H9 (cell line): Measurements from ENCODE around the gene HNRNPU. TPM values are rescaled to one million over a fixed set of nuclear protein-coding genes. Genes with fewer than 3 reads are reported as not detected.

Experiments used
- DNase-seq: peaks from one replicate; pipeline ENCODE4 v3.0.0-alpha.2; 2017
- H2AFZ ChIP-seq: one replicate; pipeline ENCODE4 v1.6.1; 2013; ENCODE audit warnings: mild to moderate bottlenecking, low read length, control low read depth, moderate library complexity
- H2AK5ac ChIP-seq: 2 replicates; pipeline ENCODE4 v1.6.1; 2013; ENCODE audit warnings: low read length, control low read depth, mixed read lengths; ENCODE audit not compliant: insufficient read length
- H2BK120ac ChIP-seq: one replicate; pipeline ENCODE4 v1.6.1; 2013; ENCODE audit warnings: low read depth, mild to moderate bottlenecking, low read length, control low read depth, inconsistent platforms; ENCODE audit not compliant: poor library complexity, severe bottlenecking
- H2BK12ac ChIP-seq: 2 replicates; pipeline ENCODE4 v1.6.1; 2013; ENCODE audit warnings: low read length, control low read depth, mixed read lengths, low read depth; ENCODE audit not compliant: insufficient read length
- H2BK15ac ChIP-seq: 2 replicates; pipeline ENCODE4 v1.6.1; 2013; ENCODE audit warnings: low read depth, low read length, control low read depth
- H2BK20ac ChIP-seq: one replicate; pipeline ENCODE4 v1.6.1; 2013; ENCODE audit warnings: low read depth, mild to moderate bottlenecking, low read length, control low read depth, inconsistent platforms; ENCODE audit not compliant: poor library complexity, severe bottlenecking
- H2BK5ac ChIP-seq: 2 replicates; pipeline ENCODE4 v1.6.1; 2013; ENCODE audit warnings: low read length, control low read depth, mixed read lengths; ENCODE audit not compliant: insufficient read length
- H3K14ac ChIP-seq: 2 replicates; pipeline ENCODE4 v1.6.1; 2013; ENCODE audit warnings: low read length, control low read depth; ENCODE audit not compliant: insufficient read depth
- H3K18ac ChIP-seq: 2 replicates; pipeline ENCODE4 v1.6.1; 2013; ENCODE audit warnings: low read depth, mild to moderate bottlenecking, mixed read lengths, low read length, control low read depth; ENCODE audit not compliant: insufficient read length
- H3K23ac ChIP-seq: 2 replicates; pipeline ENCODE4 v1.6.1; 2013; ENCODE audit warnings: low read length, control low read depth, mixed read lengths, low read depth; ENCODE audit not compliant: insufficient read length
- H3K23me2 ChIP-seq: 2 replicates; pipeline ENCODE4 v1.6.1; 2013; ENCODE audit warnings: low read depth, mild to moderate bottlenecking, mixed read lengths, low read length, control low read depth; ENCODE audit not compliant: insufficient read length, poor library complexity, severe bottlenecking
- H3K27ac ChIP-seq: 2 replicates; pipeline ENCODE4 v1.5.1; 2013; ENCODE audit warnings: low read length, control low read depth, mixed read lengths, low read depth; ENCODE audit not compliant: insufficient read length
- H3K27me3 ChIP-seq: 2 replicates; pipeline ENCODE4 v1.6.1; 2013; ENCODE audit warnings: low read length, control low read depth, inconsistent platforms; ENCODE audit not compliant: insufficient read depth
- H3K4ac ChIP-seq: 2 replicates; pipeline ENCODE4 v1.6.1; 2013; ENCODE audit warnings: low read depth, mild to moderate bottlenecking, control low read depth, inconsistent platforms, low read length, moderate library complexity
- H3K4me1 ChIP-seq: 2 replicates; pipeline ENCODE4 v1.6.1; 2013; ENCODE audit warnings: low read length, control low read depth, inconsistent platforms; ENCODE audit not compliant: insufficient read depth
- H3K4me2 ChIP-seq: 2 replicates; pipeline ENCODE4 v1.6.1; 2013; ENCODE audit warnings: low read length, control low read depth, mixed read lengths; ENCODE audit not compliant: insufficient read length, insufficient read depth
- H3K56ac ChIP-seq: 2 replicates; pipeline ENCODE4 v1.6.1; 2013; ENCODE audit warnings: low read depth, mild to moderate bottlenecking, mixed read lengths, low read length, control low read depth; ENCODE audit not compliant: insufficient read length
- H3K79me1 ChIP-seq: 2 replicates; pipeline ENCODE4 v1.6.1; 2013; ENCODE audit warnings: low read depth, mild to moderate bottlenecking, moderate library complexity, low read length, control low read depth, inconsistent platforms; ENCODE audit not compliant: insufficient read depth, poor library complexity, severe bottlenecking
- H3K79me2 ChIP-seq: 2 replicates; pipeline ENCODE4 v1.6.1; 2013; ENCODE audit warnings: low read length, control low read depth, inconsistent platforms; ENCODE audit not compliant: insufficient read depth
- H3K9ac ChIP-seq: 2 replicates; pipeline ENCODE4 v1.6.1; 2013; ENCODE audit warnings: low read length, control low read depth, mixed read lengths; ENCODE audit not compliant: insufficient read length; ENCODE audit errors: extremely low read depth
- H3K9me3 ChIP-seq: one replicate; pipeline ENCODE4 v1.6.1; 2013; ENCODE audit warnings: low read depth, low read length, inconsistent platforms; ENCODE audit not compliant: control insufficient read depth
- H3T11ph ChIP-seq: one replicate; pipeline ENCODE4 v1.6.1; 2013; ENCODE audit warnings: mild to moderate bottlenecking, low read length, control low read depth, inconsistent platforms
- H4K20me1 ChIP-seq: one replicate; pipeline ENCODE4 v1.6.1; 2013; ENCODE audit not compliant: control insufficient read depth, insufficient read length, insufficient read depth
- H4K5ac ChIP-seq: 2 replicates; pipeline ENCODE4 v1.6.1; 2013; ENCODE audit warnings: low read depth, mild to moderate bottlenecking, mixed read lengths, low read length, control low read depth; ENCODE audit not compliant: insufficient read length
- H4K8ac ChIP-seq: replicated peaks from 2 replicates; pipeline ENCODE4 v1.6.1; 2013; ENCODE audit warnings: low read length, control low read depth, mixed read lengths, low read depth; ENCODE audit not compliant: insufficient read length
- H4K91ac ChIP-seq: 2 replicates; pipeline ENCODE4 v1.6.1; 2013; ENCODE audit warnings: low read depth, mild to moderate bottlenecking, moderate library complexity, mixed read lengths, low read length, control low read depth; ENCODE audit not compliant: insufficient read length
- H3K27ac Mint-ChIP-seq, 3 experiments: 2 replicates in 2 of 3; 3 replicates in 1 of 3; pipeline ENCODE4 v1.8.0; 2020 to 2021; ENCODE audit warnings: mixed read lengths in 3 of 3, mild to moderate bottlenecking in 1 of 3, moderate library complexity in 1 of 3
- H3K27me3 Mint-ChIP-seq: 2 replicates; pipeline ENCODE4 v1.8.0; 2021; ENCODE audit warnings: low read depth, mild to moderate bottlenecking, moderate library complexity, mixed read lengths
- H3K36me3 Mint-ChIP-seq, 3 experiments: 2 replicates in 2 of 3; 3 replicates in 1 of 3; pipeline ENCODE4 v1.8.0; 2020 to 2021; ENCODE audit warnings: low read depth in 3 of 3, mixed read lengths in 3 of 3; ENCODE audit not compliant: insufficient read depth in 1 of 3
- H3K4me1 Mint-ChIP-seq, 2 experiments: 2 replicates each; pipeline ENCODE4 v1.8.0; 2020; ENCODE audit warnings: mixed read lengths in 2 of 2
- H3K4me3 Mint-ChIP-seq, 2 experiments: 2 replicates in 1 of 2; 3 replicates in 1 of 2; pipeline ENCODE4 v1.8.0; 2020 to 2021; ENCODE audit warnings: mild to moderate bottlenecking in 2 of 2, mixed read lengths in 2 of 2, moderate library complexity in 1 of 2
- H3K9me3 Mint-ChIP-seq, 2 experiments: 2 replicates in 1 of 2; 3 replicates in 1 of 2; pipeline ENCODE4 v1.8.0; 2020; ENCODE audit warnings: mild to moderate bottlenecking in 2 of 2, mixed read lengths in 2 of 2, moderate library complexity in 1 of 2
- WGBS: extraction: QIAGEN DNeasy Blood & Tissue Kit; methylation state at CpG from one replicate; pipeline ENCODE4 v1.1.7; 2013; ENCODE audit warnings: missing lambda C conversion rate, low lambda C conversion rate, mixed read lengths; ENCODE audit not compliant: insufficient read length; ENCODE audit errors: extremely low coverage; 5-methylcytosine and 5-hydroxymethylcytosine counted together
- total RNA-seq: library from RNA; stranded (reverse); gene quantifications from 2 replicates; pipeline ENCODE4 v1.2.1, GENCODE V29; 2021
- TF ChIP-seq, protein P1 (sequence below): fragments of 200-600 bp; sonication (generic); conservative IDR thresholded peaks from 3 replicates; pipeline ENCODE4 v1.8.0; 2021; ENCODE audit warnings: antibody characterized with exemption, mild to moderate bottlenecking

HNRNPU gene
- total RNA-seq, 1 experiment from 2014 or later = 657 TPM

DNA sequence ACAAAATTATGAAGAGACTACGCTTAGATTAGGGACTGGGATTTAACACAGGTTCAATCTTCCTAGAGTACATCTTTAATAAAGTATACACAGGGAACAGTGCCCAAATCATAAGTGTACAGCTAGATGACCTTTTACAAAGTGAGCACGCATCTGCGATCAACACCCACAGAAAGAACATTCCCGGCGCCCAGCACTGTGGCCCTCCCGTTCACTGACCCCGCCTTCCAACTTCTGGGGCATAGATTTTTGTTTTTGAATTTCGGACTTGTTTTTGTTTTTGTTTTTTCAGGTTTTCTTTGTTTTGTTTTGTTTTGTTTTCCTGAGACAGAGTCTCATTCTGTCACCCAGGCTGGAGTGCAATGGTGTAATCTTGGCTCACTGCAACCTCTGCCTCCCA is 59.5 kb downstream of the HNRNPU start:
- no peak overlapping the region for H2AK5ac ChIP-seq
- no peaks in the 10 kb centered on the region; the same call in 1 of the 2 replicates for H3K4me1 ChIP-seq
- no peak overlapping the region for H3K27ac ChIP-seq
- Mint-ChIP-seq H3K9me3 (peaks cover 0 to 2% of the 10 kb centered on the region in 2 experiments; a peak in 1 of 5 replicates), H3K36me3 (no peaks in the 10 kb centered on the region; a peak in 1 of 7 replicates), H3K4me1 (peaks cover 6 to 12% of the 10 kb centered on the region in 2 experiments), H3K4me3 (no peak overlapping the region), H3K27me3 (no peaks in the 10 kb centered on the region), H3K27ac (no peak overlapping the region)
- no peak overlapping the region for H2BK12ac ChIP-seq
- H3K4me2 ChIP-seq = no peak overlapping the region
- no peak overlapping the region for H2BK15ac ChIP-seq
- H4K20me1 ChIP-seq = no peaks in the 10 kb centered on the region
- no CpG with 5 or more reads among the region's 8 CpGs for WGBS
- no peak for DNase-seq
- no peak overlapping the region for H3K9ac ChIP-seq
- no peaks in the 10 kb centered on the region for H3K27me3 ChIP-seq
- no peak overlapping the region for H3K18ac ChIP-seq
- no peak overlapping the region for H4K91ac ChIP-seq
- H3K79me2 ChIP-seq = no peaks in the 10 kb centered on the region
- no peak overlapping the region for H3K4ac ChIP-seq
- no peak overlapping the region for H2BK20ac ChIP-seq
- no peak overlapping the region for H3K56ac ChIP-seq
- H3K23me2 ChIP-seq = no peaks in the 10 kb centered on the region
- H4K5ac ChIP-seq = no peak overlapping the region
- H2AFZ ChIP-seq = no peak overlapping the region
- H3T11ph ChIP-seq = no peak overlapping the region
- H3K79me1 ChIP-seq = no peaks in the 10 kb centered on the region
- H4K8ac ChIP-seq = no peak overlapping the region
- TF ChIP-seq, protein P1, sequence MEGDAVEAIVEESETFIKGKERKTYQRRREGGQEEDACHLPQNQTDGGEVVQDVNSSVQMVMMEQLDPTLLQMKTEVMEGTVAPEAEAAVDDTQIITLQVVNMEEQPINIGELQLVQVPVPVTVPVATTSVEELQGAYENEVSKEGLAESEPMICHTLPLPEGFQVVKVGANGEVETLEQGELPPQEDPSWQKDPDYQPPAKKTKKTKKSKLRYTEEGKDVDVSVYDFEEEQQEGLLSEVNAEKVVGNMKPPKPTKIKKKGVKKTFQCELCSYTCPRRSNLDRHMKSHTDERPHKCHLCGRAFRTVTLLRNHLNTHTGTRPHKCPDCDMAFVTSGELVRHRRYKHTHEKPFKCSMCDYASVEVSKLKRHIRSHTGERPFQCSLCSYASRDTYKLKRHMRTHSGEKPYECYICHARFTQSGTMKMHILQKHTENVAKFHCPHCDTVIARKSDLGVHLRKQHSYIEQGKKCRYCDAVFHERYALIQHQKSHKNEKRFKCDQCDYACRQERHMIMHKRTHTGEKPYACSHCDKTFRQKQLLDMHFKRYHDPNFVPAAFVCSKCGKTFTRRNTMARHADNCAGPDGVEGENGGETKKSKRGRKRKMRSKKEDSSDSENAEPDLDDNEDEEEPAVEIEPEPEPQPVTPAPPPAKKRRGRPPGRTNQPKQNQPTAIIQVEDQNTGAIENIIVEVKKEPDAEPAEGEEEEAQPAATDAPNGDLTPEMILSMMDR = no peak
- H2BK120ac ChIP-seq = no peak overlapping the region
- H3K14ac ChIP-seq = no peak overlapping the region
- H3K23ac ChIP-seq = no peak overlapping the region
- no peak overlapping the region for H2BK5ac ChIP-seq
- H3K9me3 ChIP-seq = no peaks in the 10 kb centered on the region
